ENCODE measurements around the gene ITGAE.
"Not testable (repeated sequence)": the region's sequence is repeated elsewhere in the genome, so short reads cannot be mapped to it uniquely, and the experiment has no call there.

ITGAE gene

DNA sequence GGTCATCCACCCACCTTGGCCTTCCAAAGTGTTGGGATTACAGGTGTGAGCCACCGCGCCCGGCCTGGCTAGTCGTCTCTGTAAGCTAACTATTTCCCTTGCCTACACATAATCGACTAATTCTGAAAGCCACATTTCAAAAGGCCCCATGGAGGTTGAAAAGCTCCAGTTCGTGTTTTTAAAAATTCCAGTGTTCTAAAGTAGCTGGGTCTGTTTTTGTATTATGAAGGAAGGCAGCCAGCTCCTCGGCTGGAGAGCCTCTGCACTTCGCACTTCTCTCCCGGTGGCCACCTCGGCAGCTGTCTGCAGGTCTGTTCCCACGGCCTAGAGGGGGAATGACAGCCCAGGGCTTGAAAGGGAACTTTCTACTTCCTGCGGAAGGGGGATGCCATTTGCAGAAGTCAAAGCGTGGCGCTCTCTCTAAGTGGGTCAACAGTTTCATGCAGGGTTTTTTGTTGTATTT is 60.3 kb downstream of the ITGAE start:
- Histone ChIP-seq H4K20me1 (ENCODE audit: insufficient read depth, low read length) (no peaks in the 10 kb centered on the region), H3K79me2 (ENCODE audit: low read length) (no peaks in the 10 kb centered on the region), H3K27ac (ENCODE audit: low read length) (no peak overlapping the region), H3K4me3 (ENCODE audit: low read length) (no peak overlapping the region), H3K4me2 (ENCODE audit: low read depth, low read length) (no peak overlapping the region), H2AFZ (ENCODE audit: low read length) (no peak overlapping the region), H3F3A (ENCODE audit: insufficient read depth, low read length) (no peaks in the 10 kb centered on the region), H3K9ac (ENCODE audit: low read length) (no peak overlapping the region), H3K4me1 (ENCODE audit: low read length) (no peaks in the 10 kb centered on the region), H3K36me3 (replicated peaks; ENCODE audit: insufficient read depth, low read length) (no peaks in the 10 kb centered on the region), H3K9me3 (replicated peaks; ENCODE audit: insufficient read depth, low read length) (no peaks in the 10 kb centered on the region), H3K9me2 (replicated peaks; ENCODE audit: insufficient read depth, low read length) (no peaks in the 10 kb centered on the region), H3K27me3 (replicated peaks; ENCODE audit: insufficient read depth, low read length) (no peaks in the 10 kb centered on the region)
- TF ChIP-seq EZH2 (optimal IDR thresholded peaks at IDR 0.05; ENCODE audit: low read depth, low read length) (no peak), EZH2phosphoT487 (IDR thresholded peaks at IDR 0.05; ENCODE audit: low read length) (no peak)
- TF ChIP-seq, protein P1, sequence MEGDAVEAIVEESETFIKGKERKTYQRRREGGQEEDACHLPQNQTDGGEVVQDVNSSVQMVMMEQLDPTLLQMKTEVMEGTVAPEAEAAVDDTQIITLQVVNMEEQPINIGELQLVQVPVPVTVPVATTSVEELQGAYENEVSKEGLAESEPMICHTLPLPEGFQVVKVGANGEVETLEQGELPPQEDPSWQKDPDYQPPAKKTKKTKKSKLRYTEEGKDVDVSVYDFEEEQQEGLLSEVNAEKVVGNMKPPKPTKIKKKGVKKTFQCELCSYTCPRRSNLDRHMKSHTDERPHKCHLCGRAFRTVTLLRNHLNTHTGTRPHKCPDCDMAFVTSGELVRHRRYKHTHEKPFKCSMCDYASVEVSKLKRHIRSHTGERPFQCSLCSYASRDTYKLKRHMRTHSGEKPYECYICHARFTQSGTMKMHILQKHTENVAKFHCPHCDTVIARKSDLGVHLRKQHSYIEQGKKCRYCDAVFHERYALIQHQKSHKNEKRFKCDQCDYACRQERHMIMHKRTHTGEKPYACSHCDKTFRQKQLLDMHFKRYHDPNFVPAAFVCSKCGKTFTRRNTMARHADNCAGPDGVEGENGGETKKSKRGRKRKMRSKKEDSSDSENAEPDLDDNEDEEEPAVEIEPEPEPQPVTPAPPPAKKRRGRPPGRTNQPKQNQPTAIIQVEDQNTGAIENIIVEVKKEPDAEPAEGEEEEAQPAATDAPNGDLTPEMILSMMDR (IDR thresholded peaks at IDR 0.05; ENCODE audit: low read length), result no peak
- no peak for DNase-seq

DNA sequence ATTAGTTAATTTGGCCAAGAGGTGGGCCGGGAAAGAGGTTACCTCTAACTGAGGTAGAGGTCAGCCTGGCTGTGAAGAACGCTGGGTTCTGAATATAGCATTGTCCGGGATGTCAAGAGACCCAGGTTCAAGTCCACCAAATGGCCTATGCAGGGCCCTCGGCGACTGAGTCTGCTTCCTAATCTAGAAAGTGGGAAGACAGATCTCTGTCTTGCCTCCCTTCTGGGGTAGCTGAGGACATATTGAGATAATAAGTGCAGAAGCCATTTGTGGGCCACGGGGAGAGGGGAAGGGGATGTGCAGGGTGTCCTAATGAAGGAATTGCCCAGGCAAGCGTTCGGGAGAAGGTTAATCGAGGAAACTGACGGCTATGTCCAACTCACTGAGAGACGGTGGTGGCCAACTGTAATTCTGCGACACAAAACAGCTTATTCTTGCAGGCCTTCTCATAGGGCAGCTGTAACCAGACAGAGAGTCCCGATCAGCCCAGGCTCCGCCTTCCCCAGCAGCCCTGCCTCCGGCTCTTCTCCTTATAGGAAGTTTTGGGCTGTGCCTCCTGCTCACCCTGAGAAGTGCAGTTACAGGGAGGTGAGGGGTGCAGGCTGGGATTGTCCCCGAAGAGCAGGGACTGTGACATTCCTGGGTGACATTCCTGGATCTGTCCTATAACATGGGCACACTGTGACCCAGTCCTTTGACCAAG is 61.4 kb downstream of the ITGAE start:
- no peaks in the 10 kb centered on the region for H3K27me3 ChIP-seq (replicated peaks; ENCODE audit: insufficient read depth, low read length)
- no peak overlapping the region for H3K9ac ChIP-seq (ENCODE audit: low read length)
- H2AFZ ChIP-seq (ENCODE audit: low read length), result no peak overlapping the region
- no peak overlapping the region for H3K4me3 ChIP-seq (ENCODE audit: low read length)
- TF ChIP-seq EZH2phosphoT487 (IDR thresholded peaks at IDR 0.05; ENCODE audit: low read length), result no peak
- no peaks in the 10 kb centered on the region for H3K9me3 ChIP-seq (replicated peaks; ENCODE audit: insufficient read depth, low read length)
- no peaks in the 10 kb centered on the region for H3K36me3 ChIP-seq (replicated peaks; ENCODE audit: insufficient read depth, low read length)
- no peak for DNase-seq
- no peaks in the 10 kb centered on the region for H3K4me1 ChIP-seq (ENCODE audit: low read length)
- H4K20me1 ChIP-seq (ENCODE audit: insufficient read depth, low read length), result no peaks in the 10 kb centered on the region
- no peaks in the 10 kb centered on the region for H3K9me2 ChIP-seq (replicated peaks; ENCODE audit: insufficient read depth, low read length)
- no peak overlapping the region for H3K4me2 ChIP-seq (ENCODE audit: low read depth, low read length)
- H3F3A ChIP-seq (ENCODE audit: insufficient read depth, low read length), result no peaks in the 10 kb centered on the region
- no peak overlapping the region for H3K27ac ChIP-seq (ENCODE audit: low read length)
- no peaks in the 10 kb centered on the region for H3K79me2 ChIP-seq (ENCODE audit: low read length)

DNA sequence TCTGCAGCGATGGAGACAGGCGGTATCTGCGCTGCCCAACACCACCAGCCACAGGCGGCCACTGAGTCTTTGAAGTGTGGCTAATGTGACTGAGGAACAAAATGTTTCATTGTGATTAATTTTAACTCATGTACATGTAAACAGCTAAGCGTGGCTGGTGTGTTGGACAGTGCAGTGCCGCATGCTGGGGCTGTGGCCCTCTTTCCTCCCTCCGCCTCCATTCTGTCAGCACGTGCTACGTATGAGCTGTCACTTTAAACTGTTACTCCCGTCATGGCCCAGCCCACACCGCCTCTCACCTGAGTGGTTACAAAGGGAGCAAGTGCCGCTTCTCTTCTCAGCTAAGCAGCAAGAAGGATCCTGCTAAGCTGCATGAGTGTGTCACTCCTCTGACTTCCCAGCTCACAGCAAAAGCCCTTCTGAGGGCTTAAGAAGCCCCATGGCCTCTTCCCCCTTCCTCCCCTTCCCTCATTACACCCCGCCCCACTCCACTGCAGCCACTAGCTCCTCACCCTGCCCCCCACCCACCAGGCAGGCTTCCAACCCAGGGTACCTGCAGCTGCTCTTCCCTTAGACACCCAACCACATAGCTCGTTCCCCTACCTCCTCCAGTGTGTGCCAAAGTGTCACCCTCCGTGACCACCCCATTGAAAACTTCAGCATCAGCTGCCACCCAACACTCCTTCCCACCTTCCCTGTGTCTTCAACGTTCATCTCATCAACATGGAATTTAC is 62.3 kb downstream of the ITGAE start:
- Histone ChIP-seq H3K4me3 (ENCODE audit: low read length) (no peak overlapping the region), H3K9ac (ENCODE audit: low read length) (no peak overlapping the region), H2AFZ (ENCODE audit: low read length) (no peak overlapping the region), H3K4me1 (ENCODE audit: low read length) (no peaks in the 10 kb centered on the region), H3F3A (ENCODE audit: insufficient read depth, low read length) (no peaks in the 10 kb centered on the region), H4K20me1 (ENCODE audit: insufficient read depth, low read length) (no peaks in the 10 kb centered on the region), H3K9me3 (replicated peaks; ENCODE audit: insufficient read depth, low read length) (no peaks in the 10 kb centered on the region), H3K27ac (ENCODE audit: low read length) (no peak overlapping the region), H3K27me3 (replicated peaks; ENCODE audit: insufficient read depth, low read length) (no peaks in the 10 kb centered on the region), H3K36me3 (replicated peaks; ENCODE audit: insufficient read depth, low read length) (no peaks in the 10 kb centered on the region), H3K79me2 (ENCODE audit: low read length) (no peaks in the 10 kb centered on the region), H3K9me2 (replicated peaks; ENCODE audit: insufficient read depth, low read length) (no peaks in the 10 kb centered on the region), H3K4me2 (ENCODE audit: low read depth, low read length) (no peak overlapping the region)
- TF ChIP-seq EZH2 (optimal IDR thresholded peaks at IDR 0.05; ENCODE audit: low read depth, low read length) (no peak), EZH2phosphoT487 (IDR thresholded peaks at IDR 0.05; ENCODE audit: low read length) (no peak)
- TF ChIP-seq, protein P1 (IDR thresholded peaks at IDR 0.05; ENCODE audit: low read length), result no peak
- no peak for DNase-seq

DNA sequence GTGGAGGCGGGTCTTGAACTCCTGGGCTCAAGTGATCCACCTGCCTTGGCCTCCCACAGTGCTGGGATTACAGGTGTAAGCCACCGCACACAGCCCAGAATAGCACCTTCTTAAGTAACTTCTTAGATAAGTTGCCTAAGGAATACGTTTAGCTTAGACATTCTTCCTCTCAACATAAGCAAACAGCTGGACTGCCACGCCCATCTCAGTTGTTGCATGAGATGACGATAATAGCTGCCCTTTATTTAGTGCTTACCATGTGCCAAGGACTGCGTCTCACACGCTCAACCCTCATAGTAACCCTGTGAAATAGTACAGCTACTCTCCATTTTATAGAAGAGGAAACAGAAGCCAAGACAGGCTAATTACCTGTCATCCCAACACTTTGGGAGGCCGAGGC is 65.5 kb downstream of the ITGAE start:
- H3K27me3 ChIP-seq (replicated peaks; ENCODE audit: insufficient read depth, low read length), result no peaks in the 10 kb centered on the region
- no peak overlapping the region for H3K9ac ChIP-seq (ENCODE audit: low read length)
- TF ChIP-seq EZH2phosphoT487 (IDR thresholded peaks at IDR 0.05; ENCODE audit: low read length) (no peak), EZH2 (optimal IDR thresholded peaks at IDR 0.05; ENCODE audit: low read depth, low read length) (no peak)
- TF ChIP-seq, protein P1 (IDR thresholded peaks at IDR 0.05; ENCODE audit: low read length), result no peak
- no peak for DNase-seq
- no peaks in the 10 kb centered on the region for H4K20me1 ChIP-seq (ENCODE audit: insufficient read depth, low read length)
- H3K36me3 ChIP-seq (replicated peaks; ENCODE audit: insufficient read depth, low read length), result no peaks in the 10 kb centered on the region
- no peaks in the 10 kb centered on the region for H3K9me3 ChIP-seq (replicated peaks; ENCODE audit: insufficient read depth, low read length)
- no peaks in the 10 kb centered on the region for H3K4me1 ChIP-seq (ENCODE audit: low read length)
- no peaks in the 10 kb centered on the region for H3K9me2 ChIP-seq (replicated peaks; ENCODE audit: insufficient read depth, low read length)
- H3K79me2 ChIP-seq (ENCODE audit: low read length), result no peaks in the 10 kb centered on the region
- H2AFZ ChIP-seq (ENCODE audit: low read length), result no peak overlapping the region
- no peaks in the 10 kb centered on the region for H3F3A ChIP-seq (ENCODE audit: insufficient read depth, low read length)
- no peak overlapping the region for H3K27ac ChIP-seq (ENCODE audit: low read length)
- no peak overlapping the region for H3K4me3 ChIP-seq (ENCODE audit: low read length)
- H3K4me2 ChIP-seq (ENCODE audit: low read depth, low read length), result no peak overlapping the region

DNA sequence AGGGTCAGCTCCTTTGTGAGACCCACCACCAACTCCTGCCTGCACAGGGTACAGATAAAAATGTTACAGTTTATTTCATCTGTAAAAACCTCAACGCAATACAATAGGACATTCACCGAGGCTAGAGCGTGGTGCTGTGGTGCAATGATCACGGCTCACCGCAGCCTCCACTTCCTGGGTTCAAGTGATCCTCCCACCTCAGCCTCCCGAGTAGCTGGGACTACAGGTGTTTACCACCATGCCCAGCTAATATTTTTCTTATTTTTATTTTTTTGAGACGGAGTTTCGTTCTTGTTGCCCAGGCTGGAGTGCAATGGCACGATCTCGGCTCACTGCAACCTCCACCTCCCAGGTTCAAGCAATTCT is 66.1 kb downstream of the ITGAE start:
- not testable (repeated sequence) for H3K27ac ChIP-seq (ENCODE audit: low read length); H2AFZ ChIP-seq (ENCODE audit: low read length); DNase-seq; H3K4me2 ChIP-seq (ENCODE audit: low read depth, low read length); H3K4me1 ChIP-seq (ENCODE audit: low read length); H3K27me3 ChIP-seq (replicated peaks; ENCODE audit: insufficient read depth, low read length); H3K36me3 ChIP-seq (replicated peaks; ENCODE audit: insufficient read depth, low read length); H3K9me3 ChIP-seq (replicated peaks; ENCODE audit: insufficient read depth, low read length); H4K20me1 ChIP-seq (ENCODE audit: insufficient read depth, low read length); H3K4me3 ChIP-seq (ENCODE audit: low read length); H3F3A ChIP-seq (ENCODE audit: insufficient read depth, low read length); H3K9me2 ChIP-seq (replicated peaks; ENCODE audit: insufficient read depth, low read length); H3K79me2 ChIP-seq (ENCODE audit: low read length); H3K9ac ChIP-seq (ENCODE audit: low read length)
